ACC112 (cell line): ENCODE data around the gene SMIM32.

Experiments
- H2AFZ ChIP-seq: fragments of 200-600 bp; sonication (generic); one replicate; pipeline ENCODE4 v1.6.0; 2017; ENCODE audit warnings: antibody characterized with exemption, low read length; ENCODE audit not compliant: unreplicated experiment
- H3K27ac ChIP-seq: fragments of 200-600 bp; sonication (generic); 2 replicates; pipeline ENCODE4 v1.5.1; 2014; ENCODE audit warnings: low read depth, mild to moderate bottlenecking, antibody characterized with exemption, low read length, moderate library complexity
- H3K27me3 ChIP-seq: fragments of 200-600 bp; sonication (generic); 2 replicates; pipeline ENCODE4 v1.6.1; 2014; ENCODE audit warnings: mild to moderate bottlenecking, antibody characterized with exemption, low read length, moderate library complexity, mixed read lengths; ENCODE audit not compliant: insufficient read depth
- H3K36me3 ChIP-seq: fragments of 200-600 bp; sonication (generic); 2 replicates; pipeline ENCODE4 v1.6.1; 2016; ENCODE audit warnings: mild to moderate bottlenecking, antibody characterized with exemption, low read length, moderate library complexity, mixed read lengths; ENCODE audit not compliant: insufficient read depth
- H3K4me1 ChIP-seq: fragments of 200-600 bp; sonication (generic); one replicate; pipeline ENCODE4 v1.6.1; 2016; ENCODE audit warnings: low read length, mixed read lengths; ENCODE audit not compliant: insufficient read depth, unreplicated experiment, control insufficient read depth
- H3K4me3 ChIP-seq: fragments of 200-600 bp; sonication (generic); 2 replicates; pipeline ENCODE4 v1.5.1; 2014; ENCODE audit warnings: mild to moderate bottlenecking, low read depth, low read length
- H3K79me2 ChIP-seq: fragments of 200-600 bp; sonication (generic); one replicate; pipeline ENCODE4 v1.6.0; 2016; ENCODE audit warnings: low read length; ENCODE audit not compliant: control insufficient read depth, unreplicated experiment, insufficient read depth

Gene SMIM32

GRCh38 chr5:136186796-136187195, 6.2 kb downstream of the SMIM32 start:
- H3K4me1 ChIP-seq: no peaks in the 10 kb centered on the region
- no peaks in the 10 kb centered on the region for H3K79me2 ChIP-seq
- no peak overlapping the region for H3K4me3 ChIP-seq
- peaks cover 16% of the 10 kb centered on the region; the same call in 1 of the 2 replicates for H3K36me3 ChIP-seq
- H3K27ac ChIP-seq: no peak overlapping the region
- no peak overlapping the region for H2AFZ ChIP-seq
- peaks cover 13% of the 10 kb centered on the region for H3K27me3 ChIP-seq

GRCh38 chr5:136185974-136186665, 6.8 kb downstream of the SMIM32 start:
- peaks cover 7% of the 10 kb centered on the region for H3K27me3 ChIP-seq
- H3K27ac ChIP-seq: no peak overlapping the region
- no peaks in the 10 kb centered on the region for H3K79me2 ChIP-seq
- no peak overlapping the region for H2AFZ ChIP-seq
- peaks cover 17% of the 10 kb centered on the region; the same call in 1 of the 2 replicates for H3K36me3 ChIP-seq
- H3K4me3 ChIP-seq: no peak overlapping the region
- H3K4me1 ChIP-seq: no peaks in the 10 kb centered on the region

GRCh38 chr5:136182618-136183017, 10.3 kb downstream of the SMIM32 start:
- Histone ChIP-seq H3K27me3 (no peaks in the 10 kb centered on the region), H3K4me1 (no peaks in the 10 kb centered on the region), H2AFZ (no peak overlapping the region), H3K27ac (no peak overlapping the region), H3K79me2 (no peaks in the 10 kb centered on the region), H3K4me3 (no peak overlapping the region), H3K36me3 (peaks cover 32% of the 10 kb centered on the region)

- no peak overlapping the region for H3K4me3 ChIP-seq
- H3K27ac ChIP-seq: no peak overlapping the region
- no peak overlapping the region for H2AFZ ChIP-seq
- no peaks in the 10 kb centered on the region for H3K27me3 ChIP-seq
- peaks cover 5% of the 10 kb centered on the region for H3K79me2 ChIP-seq
- peaks cover 31% of the 10 kb centered on the region for H3K36me3 ChIP-seq
- H3K4me1 ChIP-seq: no peaks in the 10 kb centered on the region
These were observed 18.8 kb downstream of the SMIM32 start for GRCh38 chr5:136174021-136174659.

- Histone ChIP-seq H3K4me3 (no peak overlapping the region), H3K27ac (no peak overlapping the region), H3K4me1 (no peaks in the 10 kb centered on the region), H3K36me3 (peaks cover 17% of the 10 kb centered on the region), H3K27me3 (no peaks in the 10 kb centered on the region), H3K79me2 (peaks cover 7% of the 10 kb centered on the region), H2AFZ (no peak overlapping the region)
These were observed 23.7 kb downstream of the SMIM32 start for GRCh38 chr5:136169218-136169617.

GRCh38 chr5:136166909-136167308, 26.1 kb downstream of the SMIM32 start:
- H3K79me2 ChIP-seq: peaks cover 8% of the 10 kb centered on the region
- no peak overlapping the region for H2AFZ ChIP-seq
- no peaks in the 10 kb centered on the region for H3K27me3 ChIP-seq
- no peak overlapping the region for H3K4me3 ChIP-seq
- H3K36me3 ChIP-seq: peaks cover 3% of the 10 kb centered on the region
- no peaks in the 10 kb centered on the region for H3K4me1 ChIP-seq
- no peak overlapping the region for H3K27ac ChIP-seq

- Histone ChIP-seq H3K27ac (no peak overlapping the region), H3K4me3 (no peak overlapping the region), H3K4me1 (no peaks in the 10 kb centered on the region), H3K79me2 (peaks cover 26% of the 10 kb centered on the region), H2AFZ (no peak overlapping the region), H3K27me3 (no peaks in the 10 kb centered on the region), H3K36me3 (peaks cover 13% of the 10 kb centered on the region)
These were observed 28.7 kb downstream of the SMIM32 start for GRCh38 chr5:136164226-136164625.

GRCh38 chr5:136162008-136162407, 31.0 kb downstream of the SMIM32 start:
- Histone ChIP-seq H3K4me1 (no peaks in the 10 kb centered on the region), H3K27me3 (no peaks in the 10 kb centered on the region), H3K4me3 (no peak overlapping the region), H2AFZ (no peak overlapping the region), H3K79me2 (peaks cover 42% of the 10 kb centered on the region), H3K27ac (no peak overlapping the region), H3K36me3 (peaks cover 13% of the 10 kb centered on the region)

GRCh38 chr5:136159457-136159856, 33.5 kb downstream of the SMIM32 start:
- Histone ChIP-seq H3K4me1 (no peaks in the 10 kb centered on the region), H2AFZ (no peak overlapping the region), H3K4me3 (no peak overlapping the region), H3K36me3 (peaks cover 24% of the 10 kb centered on the region), H3K27ac (no peak overlapping the region), H3K79me2 (peaks cover 63% of the 10 kb centered on the region), H3K27me3 (no peaks in the 10 kb centered on the region)

- H3K4me1 ChIP-seq: no peaks in the 10 kb centered on the region
- no peak overlapping the region for H3K4me3 ChIP-seq
- H3K79me2 ChIP-seq: peaks cover 73% of the 10 kb centered on the region
- H3K36me3 ChIP-seq: peaks cover 34% of the 10 kb centered on the region
- no peaks in the 10 kb centered on the region for H3K27me3 ChIP-seq
- H3K27ac ChIP-seq: no peak overlapping the region
- H2AFZ ChIP-seq: no peak overlapping the region
These were observed 35.4 kb downstream of the SMIM32 start for GRCh38 chr5:136157514-136157913.

GRCh38 chr5:136155761-136156160, 37.2 kb downstream of the SMIM32 start:
- H2AFZ ChIP-seq: no peak overlapping the region
- H3K27me3 ChIP-seq: no peaks in the 10 kb centered on the region
- H3K36me3 ChIP-seq: peaks cover 25% of the 10 kb centered on the region
- H3K79me2 ChIP-seq: peaks cover 79% of the 10 kb centered on the region
- no peak overlapping the region for H3K27ac ChIP-seq
- H3K4me1 ChIP-seq: no peaks in the 10 kb centered on the region
- no peak overlapping the region for H3K4me3 ChIP-seq
